Mucosa of rectum (tissue), 2 donors: ENCODE measurements around the gene TMCO4.

Experiments
- H3K27ac ChIP-seq, 2 donors: one replicate each; pipeline ENCODE4 v1.7.0; 2013; ENCODE audit warnings: inconsistent platforms in 2 of 2, low read depth in 2 of 2, low read length in 2 of 2
- H3K27me3 ChIP-seq, 2 donors: one replicate each; pipeline ENCODE4 v1.7.0; 2013; ENCODE audit warnings: low read length in 2 of 2; ENCODE audit not compliant: control insufficient read depth in 2 of 2, insufficient read depth in 2 of 2
- H3K36me3 ChIP-seq, 2 donors: one replicate each; pipeline ENCODE4 v1.7.0; 2013; ENCODE audit warnings: low read length in 2 of 2; ENCODE audit not compliant: control insufficient read depth in 2 of 2, insufficient read depth in 2 of 2
- H3K4me1 ChIP-seq, 2 donors: one replicate each; pipeline ENCODE4 v1.7.0; 2013; ENCODE audit warnings: low read length in 2 of 2, mild to moderate bottlenecking in 1 of 2; ENCODE audit not compliant: control insufficient read depth in 2 of 2, insufficient read depth in 2 of 2
- H3K4me3 ChIP-seq, 2 donors: one replicate each; pipeline ENCODE4 v1.7.0; 2013; ENCODE audit warnings: low read length in 2 of 2
- H3K9ac ChIP-seq, 2 donors: one replicate each; pipeline ENCODE4 v1.7.0; 2013; ENCODE audit warnings: low read length in 2 of 2, low read depth in 1 of 2, mild to moderate bottlenecking in 1 of 2
- H3K9me3 ChIP-seq, 2 donors: one replicate each; pipeline ENCODE4 v1.7.0; 2013; ENCODE audit warnings: low read length in 2 of 2; ENCODE audit not compliant: control insufficient read depth in 2 of 2
- donor health status: healthy.
- donor health status: Normal muscosa, but diverticular disease.

The TMCO4 gene

DNA sequence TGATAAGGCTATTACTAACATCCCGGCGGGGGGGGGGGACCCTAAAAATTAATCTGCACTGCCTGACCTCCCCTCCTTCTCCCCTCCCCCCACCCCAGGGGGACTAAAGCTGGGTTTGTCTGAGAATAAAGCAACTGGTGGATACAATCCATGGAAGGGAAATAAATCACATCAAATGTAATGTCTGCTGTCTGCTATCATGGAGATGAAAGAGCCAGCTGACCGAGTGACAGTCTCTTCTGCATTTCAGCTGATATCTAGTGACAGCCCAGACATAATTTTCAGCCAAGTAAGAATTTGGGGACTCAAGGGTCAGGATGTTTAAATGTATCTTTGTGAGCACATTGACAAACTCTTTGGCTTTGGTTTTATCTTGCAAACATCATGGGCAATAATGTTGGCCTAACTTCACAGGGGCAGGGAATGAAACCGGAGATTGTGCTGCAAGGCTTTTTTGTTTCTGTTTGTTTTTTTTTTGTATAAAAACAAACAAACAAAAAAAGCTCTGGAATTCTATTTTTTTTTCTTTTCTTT lies 90.4 kb downstream of the TMCO4 start:
- Histone ChIP-seq H3K27ac (no peak overlapping the region), H3K36me3 (peaks cover 5 to 10% of the 10 kb centered on the region in 2 donors)

DNA sequence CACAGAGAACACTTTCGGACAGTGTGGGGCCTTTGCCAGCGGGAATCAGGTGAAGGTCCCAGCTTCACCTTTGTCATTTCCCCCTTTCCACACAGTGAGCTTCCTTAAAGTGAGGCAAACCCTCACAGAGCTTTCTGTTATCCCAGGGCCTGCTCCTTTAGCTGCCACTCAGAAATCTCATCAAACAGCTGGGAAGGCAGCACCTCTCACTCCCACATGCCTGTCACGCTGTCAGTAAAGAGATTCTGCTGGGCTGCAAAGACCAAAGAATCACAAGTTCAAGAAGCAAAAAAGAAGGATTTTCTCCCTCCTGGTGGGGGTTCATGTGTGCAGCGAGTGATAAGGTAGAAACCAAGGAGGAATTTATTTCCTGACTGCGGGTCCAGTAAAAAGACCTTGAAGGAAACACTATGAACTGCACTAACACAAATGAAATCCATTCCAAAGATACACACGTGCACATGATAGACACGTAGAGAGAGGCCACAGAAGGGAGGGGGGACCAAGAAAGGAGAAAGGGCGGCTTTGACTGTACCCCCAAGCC lies 91.1 kb downstream of the TMCO4 start:
- H3K27me3 ChIP-seq: no peaks in the 10 kb centered on the region
- H3K27ac ChIP-seq: no peak overlapping the region
- H3K9ac ChIP-seq: no peak overlapping the region
- no peaks in the 10 kb centered on the region for H3K9me3 ChIP-seq
- H3K36me3 ChIP-seq: peaks cover 5 to 10% of the 10 kb centered on the region in 2 donors
- no peak overlapping the region for H3K4me3 ChIP-seq
- H3K4me1 ChIP-seq: peaks cover 2 to 4% of the 10 kb centered on the region in 2 donors

More for the DNA sequence above, 90.4 kb downstream of the TMCO4 start:
- Histone ChIP-seq H3K4me3 (no peak overlapping the region), H3K9me3 (no peaks in the 10 kb centered on the region), H3K4me1 (peaks cover 1 to 4% of the 10 kb centered on the region in 2 donors), H3K9ac (no peak overlapping the region), H3K27me3 (no peaks in the 10 kb centered on the region)

DNA sequence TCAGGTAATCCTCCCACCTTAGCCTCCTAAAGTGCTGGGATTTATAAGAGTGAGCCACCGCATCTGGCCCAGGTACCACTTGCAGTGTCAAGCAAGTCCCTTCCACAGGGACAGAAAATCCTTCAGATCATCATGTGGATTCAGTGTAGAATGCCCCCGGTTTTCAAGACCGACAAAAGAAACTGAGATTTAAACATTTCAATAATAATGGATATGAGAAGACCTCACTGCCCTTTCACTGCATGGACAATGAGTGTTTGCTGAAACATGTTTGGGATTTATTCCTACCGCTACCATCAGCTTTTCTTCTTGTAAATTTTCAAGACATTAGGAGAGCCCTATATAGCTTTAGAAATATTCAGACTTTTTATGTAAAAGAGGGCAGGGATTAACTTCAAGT lies 93.6 kb downstream of the TMCO4 start:
- Histone ChIP-seq H3K9ac (no peak overlapping the region), H3K36me3 (peaks cover 5 to 10% of the 10 kb centered on the region in 2 donors), H3K4me1 (peaks cover 2 to 4% of the 10 kb centered on the region in 2 donors), H3K27me3 (no peaks in the 10 kb centered on the region), H3K4me3 (no peak overlapping the region), H3K9me3 (no peaks in the 10 kb centered on the region), H3K27ac (no peak overlapping the region)

DNA sequence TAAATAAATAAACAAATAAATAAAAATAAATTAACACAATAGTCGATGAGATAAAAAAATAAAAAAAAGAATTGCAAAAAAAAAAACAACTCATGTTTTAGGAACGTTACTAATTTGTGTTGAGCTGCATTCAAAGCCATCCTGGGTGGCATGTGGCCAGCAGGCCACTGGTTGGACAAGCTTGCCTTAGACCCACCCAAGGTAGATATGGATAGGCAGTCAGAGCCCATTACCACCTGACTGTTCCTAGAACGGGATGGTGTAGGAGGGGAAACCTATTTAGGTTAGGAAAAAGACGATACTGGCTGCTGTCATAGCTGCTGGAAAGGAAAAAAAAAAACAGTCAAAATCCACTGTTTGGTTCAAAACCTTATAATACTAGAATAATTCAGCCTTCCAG lies 94.3 kb downstream of the TMCO4 start:
- Histone ChIP-seq H3K36me3 (peaks cover 5 to 12% of the 10 kb centered on the region in 2 donors), H3K27me3 (no peaks in the 10 kb centered on the region), H3K9ac (no peak overlapping the region), H3K4me3 (no peak overlapping the region), H3K9me3 (no peaks in the 10 kb centered on the region), H3K4me1 (peaks cover 2 to 4% of the 10 kb centered on the region in 2 donors), H3K27ac (no peak overlapping the region)

DNA sequence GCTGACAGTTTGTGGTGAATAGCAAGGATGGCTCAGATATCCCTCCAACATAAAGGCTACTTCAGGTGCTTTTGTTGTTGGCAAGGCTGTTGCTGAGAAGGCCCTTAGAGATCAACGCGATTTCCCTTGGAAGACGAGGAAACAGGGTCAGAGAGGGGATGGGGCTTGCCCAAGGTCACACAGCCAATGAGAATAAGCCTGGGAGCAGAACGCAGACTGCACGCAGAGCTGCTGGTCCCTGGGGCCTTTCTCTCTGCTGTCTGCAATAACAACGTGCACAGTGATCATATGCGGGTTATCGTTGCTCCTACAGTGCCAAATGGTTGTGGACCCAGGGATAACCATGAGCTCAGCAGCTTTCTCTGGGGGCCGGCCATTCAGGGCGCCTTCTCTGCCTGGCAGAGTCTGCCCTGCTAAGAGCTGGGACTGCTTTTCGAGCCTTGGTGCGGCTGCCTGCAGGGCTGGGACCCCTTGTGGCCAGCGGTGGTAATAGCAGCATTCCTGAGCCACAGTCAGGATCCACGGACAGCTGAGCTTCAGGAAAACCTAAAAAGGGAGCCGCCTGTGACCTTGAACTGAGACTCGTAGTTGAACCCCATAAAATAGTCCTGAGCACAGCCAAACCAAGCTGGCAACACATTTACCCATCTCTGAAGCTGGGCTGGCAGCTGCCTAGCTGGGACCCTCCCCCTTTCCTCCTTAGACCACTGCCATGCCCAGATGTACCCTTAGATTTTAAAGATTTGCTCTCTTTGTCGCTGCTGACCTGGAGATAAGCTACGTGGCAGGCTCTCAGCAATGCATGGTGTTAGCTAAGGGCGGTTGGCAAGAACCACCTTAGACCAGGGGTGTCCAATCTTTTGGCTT lies 95.2 kb downstream of the TMCO4 start:
- no peak overlapping the region for H3K9ac ChIP-seq

DNA sequence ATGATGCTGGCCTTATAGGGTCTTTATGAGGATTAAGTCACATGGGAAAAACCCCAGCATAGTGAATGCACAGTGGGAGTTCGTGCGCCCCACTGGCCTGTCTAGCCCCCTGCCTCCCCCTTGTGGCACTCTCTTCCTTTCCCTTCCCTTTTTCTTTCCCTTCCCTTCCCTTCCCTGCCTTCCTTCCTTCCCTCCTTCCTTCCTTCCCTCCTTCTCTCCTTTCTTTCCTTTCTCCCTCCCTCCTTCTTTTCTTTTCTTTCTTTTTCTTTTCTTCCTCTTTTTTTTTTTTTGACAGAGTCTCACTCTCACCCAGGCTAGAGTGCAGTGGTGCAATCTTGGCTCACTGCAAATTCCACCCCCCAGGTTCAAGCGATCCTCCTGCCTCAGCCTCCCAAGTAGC lies 96.4 kb downstream of the TMCO4 start:
- no peak overlapping the region for H3K9ac ChIP-seq
- peaks cover 10 to 16% of the 10 kb centered on the region in 2 donors for H3K36me3 ChIP-seq
- no peaks in the 10 kb centered on the region for H3K9me3 ChIP-seq
- H3K27me3 ChIP-seq: no peaks in the 10 kb centered on the region
- no peak overlapping the region for H3K27ac ChIP-seq
- H3K4me1 ChIP-seq: peaks cover 2 to 4% of the 10 kb centered on the region in 2 donors
- H3K4me3 ChIP-seq: no peak overlapping the region

More for the DNA sequence above, 95.2 kb downstream of the TMCO4 start:
- peaks cover 2 to 4% of the 10 kb centered on the region in 2 donors for H3K4me1 ChIP-seq
- no peak overlapping the region for H3K27ac ChIP-seq
- H3K36me3 ChIP-seq: peaks cover 9 to 18% of the 10 kb centered on the region in 2 donors
- no peak overlapping the region for H3K4me3 ChIP-seq
- H3K9me3 ChIP-seq: no peaks in the 10 kb centered on the region
- no peaks in the 10 kb centered on the region for H3K27me3 ChIP-seq

DNA sequence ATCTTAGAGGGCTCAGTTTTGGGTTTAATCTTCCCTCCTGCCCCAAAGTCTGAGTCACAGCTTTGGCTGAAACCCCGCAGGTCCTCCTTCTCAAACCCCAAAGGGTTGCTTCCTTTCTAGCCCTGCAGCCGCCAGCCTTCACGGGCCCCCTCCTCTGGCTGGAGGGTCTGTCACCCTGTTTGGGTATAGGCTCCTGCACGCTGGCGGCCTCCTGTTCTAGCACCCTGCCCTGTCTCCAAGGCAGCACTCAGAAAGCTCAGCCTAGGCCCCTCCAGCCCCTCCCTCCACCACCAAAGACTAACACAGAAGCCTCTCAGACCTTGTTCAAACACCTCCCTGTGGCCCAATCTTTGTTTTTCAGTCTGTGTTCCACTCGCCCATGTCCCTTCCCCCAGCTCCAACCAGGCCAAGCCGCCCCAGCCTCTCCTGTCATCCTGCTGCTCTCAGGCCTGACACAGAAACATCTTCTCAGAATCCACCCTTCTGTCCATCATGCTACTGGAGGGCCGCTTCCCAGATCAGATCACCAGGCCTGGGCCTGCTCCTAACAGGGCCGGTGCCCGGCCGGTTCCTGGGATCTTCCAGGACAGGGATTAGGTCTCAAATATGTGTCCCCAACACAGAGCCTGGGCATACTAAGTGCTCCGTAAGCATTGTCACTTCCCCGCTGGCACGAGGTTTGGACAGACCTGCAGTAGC lies 99.5 kb downstream of the TMCO4 start:
- no peak overlapping the region for H3K27ac ChIP-seq
- no peak overlapping the region for H3K9ac ChIP-seq
- no peaks in the 10 kb centered on the region for H3K9me3 ChIP-seq
- no peak overlapping the region for H3K4me3 ChIP-seq
- peaks cover 2 to 4% of the 10 kb centered on the region in 2 donors for H3K4me1 ChIP-seq
- H3K27me3 ChIP-seq: no peaks in the 10 kb centered on the region
- H3K36me3 ChIP-seq: peaks cover 13 to 17% of the 10 kb centered on the region in 2 donors

DNA sequence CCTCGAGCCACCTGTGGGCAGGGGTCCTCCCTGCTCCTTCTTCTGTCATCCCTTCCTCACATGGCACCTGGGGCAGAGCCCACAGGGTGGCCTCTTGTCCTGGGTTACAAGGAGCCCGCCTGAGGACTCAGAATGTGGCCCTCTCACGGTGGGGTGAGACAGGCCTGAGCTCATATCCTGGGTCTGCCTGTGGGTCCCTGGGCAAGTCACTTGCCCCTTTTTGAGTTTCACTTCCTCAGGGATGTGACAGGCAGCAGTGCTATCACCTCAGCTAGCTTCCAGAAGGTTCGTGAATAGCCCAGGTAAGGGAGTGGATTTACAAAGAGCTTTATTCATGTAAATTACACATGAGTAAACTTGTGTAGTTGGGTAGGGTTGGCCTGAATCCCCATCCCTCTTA lies 101.5 kb downstream of the TMCO4 start:
- Histone ChIP-seq H3K4me1 (no peaks in the 10 kb centered on the region), H3K27me3 (no peaks in the 10 kb centered on the region), H3K27ac (no peak overlapping the region), H3K9me3 (no peaks in the 10 kb centered on the region), H3K36me3 (peaks cover 23 to 27% of the 10 kb centered on the region in 2 donors), H3K9ac (no peak overlapping the region), H3K4me3 (no peak overlapping the region)

DNA sequence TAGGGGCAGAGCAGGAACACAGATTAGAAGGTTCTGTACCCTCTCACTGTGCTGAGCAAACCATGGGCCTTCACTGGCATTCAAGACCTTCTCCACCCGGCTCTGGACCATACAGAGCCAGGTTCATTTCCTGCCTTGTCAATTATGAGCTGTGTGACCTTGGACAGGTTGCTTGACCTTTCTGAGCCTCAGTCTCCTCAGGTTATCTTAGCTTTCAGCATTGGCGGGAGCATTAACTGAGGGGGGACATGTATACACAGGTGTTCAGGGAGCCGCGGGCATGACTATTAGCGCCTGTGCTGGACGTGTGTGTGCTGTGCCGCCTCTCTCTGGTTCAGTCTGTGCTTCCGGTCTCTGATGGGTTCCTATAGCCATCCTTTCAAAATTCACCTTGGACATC lies 102.9 kb downstream of the TMCO4 start:
- no peaks in the 10 kb centered on the region for H3K27me3 ChIP-seq
- H3K4me3 ChIP-seq: no peak overlapping the region
- no peak overlapping the region for H3K9ac ChIP-seq
- no peaks in the 10 kb centered on the region for H3K9me3 ChIP-seq
- H3K36me3 ChIP-seq: peaks cover 27 to 31% of the 10 kb centered on the region in 2 donors
- no peak overlapping the region for H3K27ac ChIP-seq
- H3K4me1 ChIP-seq: no peaks in the 10 kb centered on the region

DNA sequence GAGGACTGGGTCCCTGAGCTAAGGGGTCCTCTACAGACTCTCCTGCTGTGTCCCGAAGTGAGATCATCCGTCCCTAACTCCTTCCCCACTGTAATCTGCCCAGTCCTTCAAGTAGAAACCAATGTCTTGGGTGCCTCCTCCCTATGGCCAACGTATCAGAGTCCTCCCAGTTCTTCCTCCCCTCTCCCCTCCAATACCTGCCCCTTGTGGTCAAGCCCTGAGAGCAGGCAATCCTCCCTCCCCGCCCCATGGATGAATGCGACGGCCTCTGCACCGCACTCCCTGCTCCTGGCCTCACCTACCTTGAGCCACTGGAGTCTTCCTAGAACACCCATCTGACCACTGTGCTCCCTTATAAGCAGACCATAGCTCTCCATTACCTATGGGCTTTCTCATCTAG lies 103.9 kb downstream of the TMCO4 start:
- Histone ChIP-seq H3K27me3 (no peaks in the 10 kb centered on the region), H3K9me3 (no peaks in the 10 kb centered on the region), H3K4me1 (no peaks in the 10 kb centered on the region), H3K9ac (no peak overlapping the region), H3K27ac (no peak overlapping the region), H3K36me3 (peaks cover 34 to 36% of the 10 kb centered on the region in 2 donors), H3K4me3 (no peak overlapping the region)
